Mesodermal cell (in vitro differentiated cells): ENCODE results near the gene OSMR.
"Not testable (repeated sequence)": the region's sequence is repeated elsewhere in the genome, so short reads cannot be mapped to it uniquely, and the experiment has no call there.

Source experiments
- H3K27ac ChIP-seq: 2 replicates; pipeline ENCODE4 v1.7.0; 2013; ENCODE audit warnings: mild to moderate bottlenecking, low read depth, low read length, moderate library complexity; ENCODE audit not compliant: severe bottlenecking
- H3K36me3 ChIP-seq: 2 replicates; pipeline ENCODE4 v1.7.1; 2013; ENCODE audit warnings: mild to moderate bottlenecking, low read length, moderate library complexity; ENCODE audit not compliant: control insufficient read depth, insufficient read depth
- H3K4me1 ChIP-seq: one replicate; pipeline ENCODE4 v1.7.1; 2013; ENCODE audit warnings: mild to moderate bottlenecking, low read length; ENCODE audit not compliant: insufficient read depth, control insufficient read depth, poor library complexity, severe bottlenecking
- H3K4me3 ChIP-seq: 2 replicates; pipeline ENCODE4 v1.7.0; 2013; ENCODE audit warnings: low read length, control low read depth, mild to moderate bottlenecking; ENCODE audit not compliant: insufficient read depth, poor library complexity, severe bottlenecking; ENCODE audit errors: extremely low read depth
- H3K9me3 ChIP-seq: 2 replicates; pipeline ENCODE4 v1.7.1; 2013; ENCODE audit warnings: mild to moderate bottlenecking, low read length, moderate library complexity; ENCODE audit not compliant: control insufficient read depth
- WGBS, 2 experiments: methylation state at CpG; one replicate each; pipeline ENCODE4 v1.1.5; 2013; ENCODE audit warnings: missing lambda C conversion rate in 2 of 2; ENCODE audit not compliant: insufficient coverage in 2 of 2; 5-methylcytosine and 5-hydroxymethylcytosine counted together

The OSMR gene

DNA sequence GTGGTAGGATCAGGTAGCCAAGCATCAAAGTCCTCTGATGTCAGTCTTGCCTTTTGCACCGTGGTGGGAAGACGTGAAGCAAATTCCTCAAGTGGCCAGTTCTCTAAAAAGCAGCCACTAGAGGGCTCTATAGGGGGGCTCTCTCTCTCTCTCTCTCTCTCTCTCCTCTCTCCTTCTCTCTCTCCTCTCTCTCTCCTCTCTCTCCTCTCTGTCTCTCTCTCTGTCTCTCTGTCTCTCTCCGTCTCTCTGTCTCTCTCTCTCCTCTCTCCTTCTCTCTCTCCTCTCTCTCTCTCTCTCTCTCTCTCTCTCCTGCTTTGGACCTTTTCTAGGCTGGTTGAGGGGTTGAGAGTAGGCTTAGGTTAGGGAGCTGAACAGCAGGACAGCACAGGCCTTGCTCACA, 13.9 kb upstream of the OSMR start:
- peaks cover 5% of the 10 kb centered on the region for H3K4me1 ChIP-seq
- no peak overlapping the region for H3K27ac ChIP-seq
- H3K36me3 ChIP-seq, result no peaks in the 10 kb centered on the region
- H3K9me3 ChIP-seq, result no peaks in the 10 kb centered on the region
- WGBS, 2 experiments, result 93% methylated on average over 1 of the region's 3 CpGs; no CpG with 5 or more reads in 1 of the 2 experiments
- H3K4me3 ChIP-seq, result no peak overlapping the region

DNA sequence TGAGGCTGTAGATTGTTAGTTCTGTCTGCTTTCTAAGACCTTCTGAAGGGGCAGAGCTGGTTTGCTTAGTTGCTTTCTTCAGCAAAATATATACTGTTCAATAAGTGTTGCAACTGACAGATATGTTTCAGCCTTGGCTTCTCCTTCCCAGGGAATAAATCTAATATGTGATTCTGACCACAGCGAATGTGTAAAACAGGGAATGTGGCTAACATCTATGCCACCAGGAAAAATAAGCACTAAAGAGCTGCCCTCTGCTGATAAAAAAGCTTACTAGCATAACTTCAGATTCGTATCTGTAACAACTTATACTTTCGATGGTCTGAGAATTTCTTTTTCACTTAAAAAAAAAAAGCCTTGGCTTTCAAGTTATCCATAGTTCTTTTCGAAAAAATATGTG, 13.0 kb upstream of the OSMR start:
- 80 to 94% methylated on average over 1 to 3 of the region's 4 CpGs for WGBS, 2 experiments
- peaks cover 5% of the 10 kb centered on the region for H3K4me1 ChIP-seq

DNA sequence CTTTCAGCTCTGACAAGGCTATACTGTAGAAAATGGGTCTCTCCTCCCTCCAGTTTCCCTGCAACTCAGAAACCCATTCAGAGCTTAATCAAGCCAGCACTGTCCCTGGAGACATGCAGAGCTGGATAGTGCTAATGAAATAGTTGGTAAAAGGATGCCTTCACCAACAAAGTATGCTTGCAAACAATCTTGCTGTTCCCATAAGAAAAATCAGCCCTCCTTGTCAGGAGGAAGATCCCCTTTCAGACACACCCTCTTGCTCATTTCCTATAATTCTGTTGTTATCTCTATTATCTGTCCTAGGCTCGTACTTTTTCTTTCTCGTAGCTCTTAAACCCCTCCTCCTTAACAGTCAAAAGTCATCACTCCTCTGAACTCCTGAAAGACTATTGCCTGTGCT, 9.9 kb upstream of the OSMR start:
- Histone ChIP-seq H3K36me3 (no peaks in the 10 kb centered on the region), H3K9me3 (no peaks in the 10 kb centered on the region), H3K27ac (peak overlapping the region; percentile 55), H3K4me3 (no peak overlapping the region), H3K4me1 (peaks cover 5% of the 10 kb centered on the region)
- 55 to 68% methylated on average over 2 of the region's 2 CpGs for WGBS, 2 experiments

More for the DNA sequence above, 13.0 kb upstream of the OSMR start:
- Histone ChIP-seq H3K4me3 (no peak overlapping the region), H3K27ac (peak overlapping the region; percentile 8), H3K36me3 (no peaks in the 10 kb centered on the region), H3K9me3 (no peaks in the 10 kb centered on the region)

DNA sequence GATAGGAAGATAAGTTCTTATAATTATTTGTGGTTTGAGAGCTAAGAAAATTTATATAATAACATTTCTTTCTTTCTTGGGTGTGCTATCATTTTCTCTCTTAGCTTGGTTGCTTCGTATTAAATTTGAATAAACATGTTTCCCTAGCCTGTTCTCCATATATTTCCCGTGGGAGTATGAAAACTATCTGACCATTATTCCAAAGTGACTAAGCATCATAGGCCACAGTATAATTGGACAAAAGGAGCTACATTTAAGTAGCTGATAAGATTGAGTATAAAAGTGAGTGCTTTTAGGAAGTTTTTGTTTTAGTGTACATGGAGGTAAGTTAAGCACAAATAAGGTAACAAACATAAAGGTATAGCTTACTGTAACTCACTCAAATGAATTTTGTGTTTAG, 8.4 kb upstream of the OSMR start:
- no peak overlapping the region for H3K4me3 ChIP-seq
- no CpG with 5 or more reads among the region's 2 CpGs for WGBS, 2 experiments
- H3K4me1 ChIP-seq, result peaks cover 5% of the 10 kb centered on the region
- H3K36me3 ChIP-seq, result no peaks in the 10 kb centered on the region
- no peaks in the 10 kb centered on the region for H3K9me3 ChIP-seq
- H3K27ac ChIP-seq, result no peak overlapping the region

DNA sequence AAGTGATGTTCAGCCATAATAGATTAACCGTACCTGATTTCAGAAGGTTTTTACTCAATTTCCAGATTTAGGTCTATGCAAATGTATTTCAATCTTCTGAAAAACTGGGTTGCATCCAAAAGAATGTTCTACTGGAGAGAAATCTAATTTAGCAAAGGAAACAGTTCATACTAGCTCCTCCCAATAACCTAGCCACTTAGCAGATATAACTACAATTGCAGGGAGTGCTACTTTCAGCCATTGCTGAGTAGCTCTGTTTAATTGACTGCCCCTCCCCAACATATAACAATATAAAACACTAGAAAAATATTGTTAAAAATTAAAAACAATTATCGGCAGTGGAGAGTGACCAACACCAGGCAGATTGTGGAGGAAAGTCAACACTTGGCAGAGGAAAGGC, 7.9 kb upstream of the OSMR start:
- Histone ChIP-seq H3K27ac (no peak overlapping the region), H3K4me1 (peaks cover 5% of the 10 kb centered on the region), H3K36me3 (no peaks in the 10 kb centered on the region), H3K4me3 (no peak overlapping the region), H3K9me3 (no peaks in the 10 kb centered on the region)
- 100% methylated on average over 1 of the region's 2 CpGs; no CpG with 5 or more reads in 1 of the 2 experiments for WGBS, 2 experiments

DNA sequence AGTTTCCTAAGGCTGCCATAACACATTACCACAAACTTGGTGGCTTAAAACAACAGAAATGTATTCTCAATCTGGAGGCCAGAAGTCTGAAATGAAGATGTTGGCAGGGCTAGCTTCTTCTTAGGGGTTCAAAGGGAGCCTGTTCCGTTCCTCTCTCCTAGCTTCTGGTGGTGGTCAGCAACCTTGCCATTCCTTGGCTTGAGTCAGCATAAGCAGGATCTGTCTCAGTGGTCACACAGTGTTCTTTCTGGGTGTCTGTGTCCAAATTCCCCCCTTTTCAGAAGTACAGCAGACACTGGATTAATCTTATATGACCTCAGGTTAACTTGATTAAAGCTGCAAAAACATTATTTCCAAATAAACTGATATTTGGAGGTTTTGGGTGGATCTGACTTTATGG, 2.1 kb upstream of the OSMR start:
- 86 to 88% methylated on average over 1 of the region's 1 CpG for WGBS, 2 experiments
- H3K27ac ChIP-seq, result no peak overlapping the region
- no peak overlapping the region for H3K4me3 ChIP-seq
- peaks cover 3% of the 10 kb centered on the region for H3K4me1 ChIP-seq
- H3K36me3 ChIP-seq, result no peaks in the 10 kb centered on the region
- no peaks in the 10 kb centered on the region for H3K9me3 ChIP-seq

DNA sequence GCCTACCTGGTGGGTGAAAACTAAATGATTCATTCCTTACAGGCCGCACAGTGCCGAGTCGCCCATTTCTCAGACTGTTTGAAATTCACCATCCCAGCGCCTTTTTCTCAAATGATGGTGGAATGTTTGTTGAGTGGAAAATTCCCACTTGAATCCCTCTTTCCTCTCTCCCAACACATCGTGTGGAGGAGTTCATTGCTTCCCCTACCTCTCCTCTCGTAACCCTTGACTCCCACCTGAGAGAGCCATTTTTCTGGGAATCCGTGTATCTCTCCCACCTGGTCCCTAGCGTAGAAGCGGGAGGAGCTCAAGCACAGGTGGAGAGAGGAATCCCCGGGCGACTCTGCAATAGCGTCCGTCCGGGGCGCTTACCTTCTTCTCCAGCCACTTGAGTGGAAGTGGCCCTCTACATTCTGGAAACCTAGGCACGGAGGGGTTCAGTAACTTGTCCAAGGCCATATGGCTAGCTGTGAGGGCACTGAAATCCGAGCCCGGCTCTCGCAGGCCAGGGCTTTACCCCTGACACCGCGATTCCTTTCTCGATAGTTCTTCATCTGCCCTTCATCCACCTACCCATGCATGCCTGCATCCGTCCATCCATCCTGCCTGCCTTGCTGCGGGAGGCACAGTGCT, 683 bp downstream of the OSMR start:
- H3K4me1 ChIP-seq, result peaks cover 3% of the 10 kb centered on the region
- no peak overlapping the region for H3K27ac ChIP-seq
- H3K36me3 ChIP-seq, result no peaks in the 10 kb centered on the region
- no peaks in the 10 kb centered on the region for H3K9me3 ChIP-seq
- WGBS, 2 experiments, result 57 to 60% methylated on average over 7 to 19 of the region's 24 CpGs
- H3K4me3 ChIP-seq, result peak overlapping the region; percentile 60

DNA sequence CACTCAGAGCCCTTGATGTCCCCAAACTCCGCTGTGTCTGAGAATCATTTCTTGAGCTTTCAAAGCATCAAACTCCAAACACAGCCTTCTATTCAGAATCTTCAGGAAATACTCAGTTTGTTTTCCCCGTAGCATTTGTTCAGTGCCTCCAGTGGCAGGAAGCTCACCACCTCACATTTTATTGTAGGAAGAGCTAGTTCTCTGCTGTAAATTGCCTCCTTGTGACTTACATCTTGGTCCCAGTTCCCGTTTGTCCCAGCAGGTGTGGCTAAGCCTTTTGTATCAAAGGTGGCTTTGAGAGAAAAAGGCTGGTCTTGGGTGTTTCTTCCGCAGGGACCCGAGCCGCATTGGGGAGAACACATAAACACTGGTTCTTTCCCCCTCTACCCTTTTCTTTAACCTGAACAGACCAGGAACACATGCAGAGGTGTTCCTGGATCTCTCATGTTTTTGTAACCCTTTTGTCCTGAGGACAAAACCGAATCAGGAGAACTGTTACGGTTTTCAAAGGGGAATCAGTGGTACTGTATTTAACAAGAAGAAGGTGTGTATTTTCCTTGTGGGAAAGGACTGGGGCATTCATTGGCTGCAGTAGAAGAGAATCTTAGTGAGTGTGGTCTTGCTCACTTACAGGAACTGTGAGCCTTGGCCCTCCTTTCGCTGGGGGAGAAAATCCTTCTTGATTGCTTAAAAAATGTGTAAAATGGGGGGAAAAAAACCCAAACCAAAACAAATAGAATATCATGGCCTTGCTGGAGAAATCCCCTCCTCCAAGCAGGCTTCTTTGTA, 1.9 kb downstream of the OSMR start:
- H3K4me3 ChIP-seq, result no peak overlapping the region
- H3K9me3 ChIP-seq, result no peaks in the 10 kb centered on the region
- H3K27ac ChIP-seq, result no peak overlapping the region
- WGBS, 2 experiments, result 83 to 85% methylated on average over 4 to 6 of the region's 9 CpGs
- H3K36me3 ChIP-seq, result no peaks in the 10 kb centered on the region
- peaks cover 3% of the 10 kb centered on the region for H3K4me1 ChIP-seq

DNA sequence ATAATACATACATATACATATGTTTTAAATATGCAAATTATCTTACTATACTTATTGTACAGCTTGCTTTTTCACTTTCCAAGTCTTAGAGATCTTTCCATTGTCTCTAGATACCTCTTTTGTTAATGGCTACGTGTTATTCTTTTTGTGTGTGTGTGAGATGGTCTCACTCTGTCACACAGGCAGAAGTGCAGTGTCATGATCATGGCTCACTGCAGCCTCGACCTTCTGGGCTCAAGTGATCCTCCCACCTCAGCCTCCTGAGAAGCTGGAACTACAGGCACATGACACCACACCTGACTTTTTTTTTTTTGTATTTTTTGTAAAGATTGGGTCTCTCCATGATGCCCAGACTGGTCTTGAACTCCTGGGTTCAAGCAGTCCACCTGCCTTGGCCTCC, 2.8 kb downstream of the OSMR start:
- Histone ChIP-seq H3K9me3 (no peaks in the 10 kb centered on the region), H3K36me3 (no peaks in the 10 kb centered on the region), H3K4me1 (peaks cover 3% of the 10 kb centered on the region), H3K27ac (no peak overlapping the region), H3K4me3 (no peak overlapping the region)
- 67% methylated on average over 1 of the region's 2 CpGs; no CpG with 5 or more reads in 1 of the 2 experiments for WGBS, 2 experiments

DNA sequence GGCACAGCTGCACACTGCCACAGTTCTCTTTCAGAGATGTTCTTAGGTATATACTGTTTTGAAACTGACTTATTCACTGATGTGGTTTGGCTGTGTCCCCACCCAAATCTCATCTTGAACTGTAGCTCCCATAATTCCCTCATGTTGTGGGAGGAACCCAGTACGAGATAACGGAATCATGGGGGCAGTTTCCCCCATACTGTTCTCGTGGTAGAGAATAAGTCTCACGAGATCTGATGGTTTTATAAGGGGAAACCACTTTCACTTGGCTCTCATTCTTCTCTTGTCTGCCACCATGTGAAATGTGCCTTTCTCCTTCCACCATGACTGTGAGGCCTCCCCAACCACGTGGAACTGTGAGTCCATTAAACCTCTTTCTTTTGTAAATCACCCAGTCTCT, 5.8 kb downstream of the OSMR start:
- WGBS, 2 experiments, result 78 to 84% methylated on average over 3 to 4 of the region's 5 CpGs
- H3K9me3 ChIP-seq, result not testable (repeated sequence)

More for the DNA sequence above, 5.8 kb downstream of the OSMR start:
- H3K36me3 ChIP-seq, H3K4me1 ChIP-seq, H3K27ac ChIP-seq, H3K4me3 ChIP-seq: not testable (repeated sequence)
